NCI-H1105 (cell line): ENCODE results near the gene NFATC3.

Experiments
- DNase-seq: peaks from one replicate; lab custom pipeline; 2025; lab: John Stamatoyannopoulos, UW

Gene NFATC3

GRCh38 chr16:68073902-68074760 is 11.0 kb upstream of the NFATC3 start:
- DNase-seq = no peak

GRCh38 chr16:68074850-68075555 is 10.2 kb upstream of the NFATC3 start:
- DNase-seq = no peak

DNA sequence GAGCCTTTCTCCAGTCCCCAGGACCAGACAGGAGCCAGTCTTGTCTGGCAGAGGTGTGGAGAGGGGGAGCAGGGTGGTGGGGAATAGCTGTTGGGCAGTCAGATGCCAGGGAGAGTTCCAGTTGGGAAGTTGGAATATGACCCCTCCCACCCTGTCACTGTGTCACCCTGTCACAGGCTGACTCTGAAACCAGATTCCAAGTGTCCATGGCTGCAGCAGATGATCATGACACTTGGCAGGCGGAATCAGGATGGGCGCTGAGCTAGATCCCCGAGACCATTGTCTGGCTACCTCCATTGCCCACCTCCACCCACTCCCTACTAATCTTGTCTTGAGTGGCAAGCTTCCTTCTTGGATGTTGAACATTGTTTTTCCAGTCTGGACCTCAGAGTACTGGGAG is 9.2 kb upstream of the NFATC3 start:
- no peak for DNase-seq

- no peak for DNase-seq
Measured at GRCh38 chr16:68076560-68076959, 8.6 kb upstream of the NFATC3 start.

DNA sequence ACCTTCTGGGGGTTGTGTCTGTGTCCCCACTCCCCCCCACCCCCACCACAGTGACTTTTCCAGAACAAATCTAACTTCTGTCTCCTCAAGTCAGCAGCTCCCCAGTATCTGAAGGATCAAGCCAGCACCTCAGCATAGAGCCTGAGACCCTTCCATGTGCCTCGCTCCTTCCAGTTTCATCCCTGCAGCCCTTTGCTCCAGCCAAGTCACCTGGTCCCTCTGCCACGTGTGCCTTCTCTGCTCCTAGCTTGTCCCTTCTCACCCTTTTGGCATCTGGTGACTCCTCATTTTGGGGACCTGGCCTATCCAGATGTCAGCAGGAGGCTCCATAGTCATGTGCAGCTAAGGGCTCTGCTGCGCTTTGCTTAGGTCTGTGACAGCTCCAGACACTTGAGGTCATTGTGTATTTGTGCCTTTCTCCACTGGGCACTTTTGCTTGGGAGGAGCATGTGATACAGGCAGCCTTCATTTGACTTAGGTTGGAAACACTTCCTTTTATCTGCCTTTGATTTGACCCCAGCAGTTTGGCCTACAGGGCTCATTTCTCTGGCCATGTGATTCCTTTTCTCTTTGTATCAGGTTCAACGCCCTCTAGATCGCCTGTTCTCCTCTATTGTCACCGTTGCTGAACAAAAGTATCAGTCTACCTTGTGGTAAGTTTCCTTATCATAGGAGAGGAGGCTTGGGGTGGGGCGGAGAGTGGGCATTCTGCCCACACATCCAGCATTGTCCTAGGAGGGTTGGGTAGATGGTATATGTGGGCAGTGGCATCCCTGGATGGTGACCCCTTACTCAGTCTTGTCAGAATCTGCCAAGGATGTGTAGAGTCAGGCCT is 7.1 kb upstream of the NFATC3 start:
- DNase-seq = no peak

DNA sequence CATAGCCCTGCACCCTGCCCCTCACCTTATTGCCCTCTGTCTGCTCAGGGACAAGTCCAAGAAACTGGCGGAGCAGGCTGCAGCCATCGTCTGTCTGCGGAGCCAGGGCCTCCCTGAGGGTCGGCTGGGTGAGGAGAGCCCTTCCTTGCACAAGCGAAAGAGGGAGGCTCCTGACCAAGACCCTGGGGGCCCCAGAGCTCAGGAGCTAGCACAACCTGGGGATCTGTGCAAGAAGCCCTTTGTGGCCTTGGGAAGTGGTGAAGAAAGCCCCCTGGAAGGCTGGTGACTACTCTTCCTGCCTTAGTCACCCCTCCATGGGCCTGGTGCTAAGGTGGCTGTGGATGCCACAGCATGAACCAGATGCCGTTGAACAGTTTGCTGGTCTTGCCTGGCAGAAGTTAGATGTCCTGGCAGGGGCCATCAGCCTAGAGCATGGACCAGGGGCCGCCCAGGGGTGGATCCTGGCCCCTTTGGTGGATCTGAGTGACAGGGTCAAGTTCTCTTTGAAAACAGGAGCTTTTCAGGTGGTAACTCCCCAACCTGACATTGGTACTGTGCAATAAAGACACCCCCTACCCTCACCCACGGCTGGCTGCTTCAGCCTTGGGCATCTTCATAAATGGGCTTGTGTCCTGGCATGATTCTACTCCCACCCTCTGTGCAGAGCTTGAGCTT is 6.3 kb upstream of the NFATC3 start:
- DNase-seq = no peak

DNA sequence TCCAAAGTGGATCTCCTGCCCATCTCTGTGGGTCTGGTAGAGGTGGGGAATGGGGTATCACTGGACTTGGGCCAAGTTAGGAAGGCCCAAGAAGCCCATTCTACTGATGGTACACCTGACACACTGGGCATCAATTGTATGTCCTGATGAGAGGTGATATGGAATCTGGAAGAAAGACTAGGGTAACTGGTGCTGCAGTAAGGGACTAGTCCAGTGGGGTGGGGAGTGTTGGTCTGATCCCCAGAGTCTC is 5.9 kb upstream of the NFATC3 start:
- no peak for DNase-seq

GRCh38 chr16:68079626-68080344 is 5.4 kb upstream of the NFATC3 start:
- no peak for DNase-seq

DNA sequence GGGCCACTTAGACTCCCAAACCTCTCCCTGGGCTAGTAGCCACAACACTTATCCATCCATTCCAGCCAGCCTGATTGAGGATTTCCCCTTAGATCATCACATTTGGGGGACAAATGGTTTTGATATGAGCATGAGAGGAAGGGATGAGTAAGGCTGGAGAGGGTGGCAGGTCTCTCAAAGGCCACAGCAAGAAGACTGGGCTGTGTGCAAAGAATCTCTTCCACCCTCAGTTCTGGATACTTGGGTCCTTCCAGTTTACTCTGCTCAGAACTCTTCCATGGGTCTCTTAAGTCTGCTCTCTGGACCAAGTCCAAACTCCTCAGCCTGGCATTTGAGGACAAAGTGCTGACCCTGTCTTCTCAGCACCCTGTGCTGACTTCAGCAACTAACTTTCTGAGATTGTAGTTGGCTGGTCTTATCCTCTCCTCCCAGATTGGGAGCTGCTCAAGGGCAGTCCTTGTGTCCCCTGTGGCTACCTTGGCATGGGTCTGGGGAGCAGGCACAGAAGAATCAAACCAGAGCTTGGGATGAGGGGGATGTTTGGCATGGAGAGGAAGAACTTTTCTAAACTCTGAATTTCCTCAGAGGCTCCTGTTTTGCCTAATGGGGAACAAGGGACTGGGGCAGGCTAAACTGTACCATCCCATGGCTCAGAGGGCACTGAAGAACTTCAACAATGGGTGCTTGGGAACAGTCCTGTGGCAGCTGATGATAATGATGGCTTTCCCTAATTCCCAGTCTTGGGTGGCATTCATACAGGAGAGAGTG is 3.1 kb upstream of the NFATC3 start:
- DNase-seq = no peak

DNA sequence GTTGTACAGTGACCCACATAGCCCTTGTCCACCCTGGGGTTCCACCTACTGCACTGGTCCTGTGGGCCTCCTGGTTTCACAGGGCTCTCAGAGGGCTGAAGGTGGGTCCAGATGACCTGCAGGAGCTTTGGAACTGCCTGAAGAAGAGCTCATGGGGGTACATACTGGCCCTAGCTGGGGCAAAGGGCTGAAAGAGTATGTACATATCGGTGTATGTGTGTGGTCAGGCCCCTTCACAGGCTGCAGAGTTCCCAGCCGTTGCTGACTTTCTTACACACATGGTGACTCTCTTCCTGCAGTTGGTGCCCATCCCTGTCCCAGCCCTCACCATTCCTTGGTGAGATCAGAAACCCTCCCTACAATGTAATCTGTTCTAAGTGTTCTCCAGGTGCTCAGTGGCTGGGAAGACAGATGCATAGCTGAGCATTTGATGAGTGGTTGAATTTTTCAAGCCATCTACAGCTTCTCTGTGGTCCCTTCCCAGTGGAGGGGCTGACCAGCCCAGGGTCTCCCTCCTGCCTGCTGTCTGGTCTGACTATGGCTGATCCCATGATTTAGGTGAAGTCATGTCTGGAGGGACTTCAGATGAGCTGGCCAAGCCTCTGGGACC is 2.4 kb upstream of the NFATC3 start:
- no peak for DNase-seq

GRCh38 chr16:68083239-68083781 is 1.9 kb upstream of the NFATC3 start:
- DNase-seq = no peak

- DNase-seq = no peak
Measured at GRCh38 chr16:68083861-68084503, 1.2 kb upstream of the NFATC3 start.

DNA sequence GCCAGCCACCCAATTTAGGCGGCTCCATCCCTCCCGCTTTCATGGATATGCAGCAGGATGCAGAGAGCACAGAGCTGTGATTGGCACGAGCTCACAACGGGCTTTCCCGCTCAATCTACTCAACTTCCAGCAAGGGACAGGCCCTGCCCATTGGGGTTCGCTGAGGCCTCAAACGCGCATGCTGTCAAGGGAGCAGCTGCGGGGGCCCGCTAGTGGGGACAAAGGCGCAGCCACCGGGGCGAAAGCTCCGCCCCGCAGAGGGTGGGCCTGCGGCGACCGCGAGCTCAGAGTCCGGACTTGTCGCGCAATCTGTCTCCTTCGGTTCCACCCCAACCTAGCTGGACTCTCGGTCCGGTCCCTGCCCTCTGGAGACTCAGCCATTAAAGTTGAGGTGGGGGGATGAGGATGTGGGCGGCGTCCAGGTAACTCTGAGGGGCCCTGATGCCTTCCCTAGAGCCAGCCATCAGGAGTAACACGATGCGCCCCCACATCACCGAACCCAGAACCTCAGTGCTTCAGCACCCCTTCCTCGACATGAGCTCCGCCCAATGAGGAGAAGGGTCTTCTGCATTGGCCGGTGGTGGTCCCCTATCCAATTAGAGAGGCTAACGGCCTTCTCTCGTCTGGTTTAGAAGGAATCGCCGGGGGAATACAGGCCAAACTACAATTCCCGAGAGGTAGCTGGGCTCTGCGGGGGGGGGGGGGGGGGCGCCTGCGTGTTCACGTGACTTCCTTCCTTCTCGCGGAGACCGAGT is 489 bp upstream of the NFATC3 start:
- DNase-seq = peak; percentile 76

GRCh38 chr16:68086336-68086841 is 1.2 kb downstream of the NFATC3 start:
- DNase-seq = no peak

- no peak for DNase-seq
Measured at GRCh38 chr16:68086860-68087268, 1.7 kb downstream of the NFATC3 start.

DNA sequence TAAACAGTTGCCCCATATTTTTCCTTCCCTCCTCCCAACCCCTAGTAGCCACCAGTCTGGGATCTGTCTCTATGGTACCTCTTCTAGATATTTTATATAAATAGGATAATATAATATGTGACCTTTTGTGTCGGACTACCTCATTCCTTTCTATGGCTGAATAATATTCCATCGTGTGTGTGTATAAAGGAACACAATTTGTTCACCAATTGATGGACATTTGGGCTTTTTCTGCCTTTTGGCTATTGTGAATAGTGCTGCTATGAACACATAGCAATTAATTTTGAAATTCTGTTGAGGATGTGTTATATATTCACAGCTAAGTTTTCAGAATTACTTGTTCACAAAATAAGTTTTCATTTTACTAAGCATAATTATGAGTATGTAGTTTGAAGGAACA is 2.5 kb downstream of the NFATC3 start:
- no peak for DNase-seq

DNA sequence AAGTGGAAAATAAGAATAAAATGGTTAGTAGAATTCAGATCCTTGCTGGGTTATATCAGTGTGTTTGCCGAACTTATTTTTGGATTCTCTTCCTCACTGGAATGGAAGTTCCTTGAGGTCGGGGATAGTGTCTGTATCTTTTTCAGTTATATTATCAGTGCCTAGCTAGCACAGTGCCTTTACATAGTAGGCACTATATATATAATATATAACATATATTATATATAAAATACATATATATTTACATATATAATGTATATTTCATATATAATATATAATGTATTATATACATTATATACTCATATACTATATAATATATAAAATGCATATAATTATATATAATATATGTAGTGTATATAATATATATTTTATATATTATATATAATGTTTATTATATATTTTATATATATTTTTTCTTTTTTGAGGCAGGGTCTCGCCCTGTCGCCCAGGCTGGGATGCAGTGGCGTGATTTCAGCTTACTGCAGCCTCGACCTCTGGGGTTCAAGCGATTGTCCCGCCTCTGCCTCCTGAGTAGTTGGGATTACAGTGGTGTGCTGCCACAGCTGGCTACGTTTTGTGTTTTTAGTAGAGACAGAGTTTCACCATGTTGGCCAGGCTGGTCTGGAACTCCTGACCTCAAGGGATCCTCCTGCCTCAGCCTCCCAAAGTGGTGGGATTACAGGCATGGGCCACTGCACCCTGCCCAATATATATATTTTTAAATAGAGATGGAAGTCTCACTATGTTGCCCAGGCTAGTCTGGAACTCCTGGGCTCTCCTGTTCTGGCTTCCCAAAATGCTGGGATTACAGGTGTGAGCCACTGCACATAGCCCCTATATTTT is 3.2 kb downstream of the NFATC3 start:
- DNase-seq = no peak

DNA sequence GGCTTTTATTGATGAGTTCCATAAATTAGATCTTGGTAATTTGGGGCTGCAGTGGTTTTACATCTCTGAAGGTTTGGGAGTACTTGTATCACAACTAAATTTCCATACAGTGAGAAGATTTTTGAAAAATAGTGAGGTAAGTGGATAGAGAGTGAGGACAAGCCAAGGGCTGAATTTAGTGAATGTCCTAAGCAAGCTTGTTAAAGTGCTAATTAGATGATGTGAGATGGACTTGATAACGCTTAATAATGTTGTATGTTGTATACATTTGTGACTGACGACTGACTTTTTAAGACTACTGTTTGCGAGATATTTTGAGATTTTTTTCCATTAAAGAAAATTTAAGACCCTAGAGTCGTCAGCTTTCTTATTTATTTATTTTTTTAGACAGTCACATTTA is 3.9 kb downstream of the NFATC3 start:
- DNase-seq = no peak
